HEK293 (cell line): Measurements from ENCODE around the gene BLVRB.

Source experiments
- HOXA7 ChIP-seq: sonication (generic); formaldehyde crosslinking; IDR thresholded peaks from 2 replicates; pipeline ENCODE4 v1.8.1; 2022; ENCODE audit warnings: missing genetic modification reagents, borderline replicate concordance
- HOXC10 ChIP-seq: sonication (generic); formaldehyde crosslinking; IDR thresholded peaks from 2 replicates; pipeline ENCODE4 v1.8.1; 2023; ENCODE audit warnings: mild to moderate bottlenecking, missing genetic modification reagents
- KLF7 ChIP-seq: fragments of 450-650 bp; formaldehyde crosslinking; IDR thresholded peaks from 2 replicates; pipeline ENCODE4 v1.5.1; 2016; ENCODE audit warnings: missing biosample characterization, missing genetic modification characterization, borderline replicate concordance
- PBX3 ChIP-seq: sonication (generic); formaldehyde crosslinking; IDR thresholded peaks from 2 replicates; pipeline ENCODE4 v1.8.1; 2022; ENCODE audit warnings: mild to moderate bottlenecking, moderate library complexity, missing genetic modification reagents
- PRDM4 ChIP-seq: fragments of 450-650 bp; formaldehyde crosslinking; IDR thresholded peaks from 2 replicates; pipeline ENCODE4 v1.5.1; 2017; ENCODE audit warnings: missing biosample characterization, missing genetic modification characterization
- REPIN1 ChIP-seq: fragments of 450-650 bp; formaldehyde crosslinking; IDR thresholded peaks from 2 replicates; pipeline ENCODE4 v1.5.1; 2017; ENCODE audit warnings: missing biosample characterization, missing genetic modification characterization, low read depth
- REST ChIP-seq: fragments of 450-650 bp; formaldehyde crosslinking; IDR thresholded peaks from 2 replicates; pipeline ENCODE4 v1.5.1; 2016; ENCODE audit warnings: missing biosample characterization, missing genetic modification characterization
- SALL2 ChIP-seq: fragments of 450-650 bp; formaldehyde crosslinking; IDR thresholded peaks from 2 replicates; pipeline ENCODE4 v1.5.0; 2017; ENCODE audit warnings: missing biosample characterization, mild to moderate bottlenecking, missing genetic modification characterization, borderline replicate concordance
- SETDB1 ChIP-seq: IDR thresholded peaks from one replicate; pipeline ENCODE4 v1.6.1; 2017; ENCODE audit warnings: mild to moderate bottlenecking, low read length, moderate library complexity, mixed read lengths; ENCODE audit not compliant: insufficient read length
- WT1 ChIP-seq: fragments of 450-650 bp; formaldehyde crosslinking; IDR thresholded peaks from 2 replicates; pipeline ENCODE4 v1.5.1; 2016; ENCODE audit warnings: missing biosample characterization, missing genetic modification characterization
- ZNF138 ChIP-seq: fragments of 450-650 bp; formaldehyde crosslinking; IDR thresholded peaks from 2 replicates; pipeline ENCODE4 v1.5.1; 2016; ENCODE audit warnings: missing biosample characterization, missing genetic modification characterization, borderline replicate concordance
- ZNF140 ChIP-seq: fragments of 450-650 bp; formaldehyde crosslinking; IDR thresholded peaks from 2 replicates; pipeline ENCODE4 v1.5.1; 2016; ENCODE audit warnings: missing biosample characterization, missing genetic modification characterization
- ZNF169 ChIP-seq: fragments of 450-650 bp; formaldehyde crosslinking; IDR thresholded peaks from 2 replicates; pipeline ENCODE4 v1.5.1; 2016; ENCODE audit warnings: missing biosample characterization, missing genetic modification characterization
- ZNF248 ChIP-seq: fragments of 450-650 bp; formaldehyde crosslinking; IDR thresholded peaks from 2 replicates; pipeline ENCODE4 v1.5.1; 2017; ENCODE audit warnings: missing biosample characterization, missing genetic modification characterization
- ZNF366 ChIP-seq: fragments of 450-650 bp; formaldehyde crosslinking; conservative IDR thresholded peaks from 2 replicates; pipeline ENCODE4 v1.5.1; 2016; ENCODE audit warnings: missing biosample characterization, missing genetic modification characterization
- ZNF473 ChIP-seq: fragments of 450-650 bp; formaldehyde crosslinking; IDR thresholded peaks from 2 replicates; pipeline ENCODE4 v1.5.1; 2017; ENCODE audit warnings: missing biosample characterization, missing genetic modification characterization
- ZNF521 ChIP-seq: fragments of 450-650 bp; formaldehyde crosslinking; IDR thresholded peaks from 2 replicates; pipeline ENCODE4 v1.5.1; 2017; ENCODE audit warnings: missing biosample characterization, mild to moderate bottlenecking, missing genetic modification characterization
- ZNF549 ChIP-seq: fragments of 450-650 bp; IDR thresholded peaks from 2 replicates; pipeline ENCODE4 v1.5.1; 2018; ENCODE audit warnings: missing biosample characterization, missing genetic modification characterization, mild to moderate bottlenecking, inconsistent platforms, moderate library complexity
- ZNF639 ChIP-seq: fragments of 450-650 bp; formaldehyde crosslinking; IDR thresholded peaks from 2 replicates; pipeline ENCODE4 v1.5.1; 2016; ENCODE audit warnings: missing biosample characterization, missing genetic modification characterization
- ZNF792 ChIP-seq: fragments of 450-650 bp; formaldehyde crosslinking; IDR thresholded peaks from 2 replicates; pipeline ENCODE4 v1.5.1; 2016; ENCODE audit warnings: missing biosample characterization, missing genetic modification characterization
- ZNF837 ChIP-seq: fragments of 450-650 bp; formaldehyde crosslinking; IDR thresholded peaks from 2 replicates; pipeline ENCODE4 v1.5.1; 2016; ENCODE audit warnings: missing biosample characterization, missing genetic modification characterization
- ZSCAN16 ChIP-seq: fragments of 450-650 bp; formaldehyde crosslinking; IDR thresholded peaks from 2 replicates; pipeline ENCODE4 v1.5.1; 2016; ENCODE audit warnings: missing biosample characterization, missing genetic modification characterization
- TF ChIP-seq, protein P1 (sequence below): fragments of 450-650 bp; formaldehyde crosslinking; IDR thresholded peaks from 2 replicates; pipeline ENCODE4 v1.5.1; 2016; ENCODE audit warnings: missing biosample characterization, missing genetic modification characterization
- TF ChIP-seq, protein P2 (sequence below): IDR thresholded peaks from 2 replicates; pipeline ENCODE4 v1.6.1; 2011; ENCODE audit warnings: mild to moderate bottlenecking, low read depth, low read length, borderline replicate concordance
- TF ChIP-seq, protein P3 (sequence below): fragments of 450-650 bp; formaldehyde crosslinking; IDR thresholded peaks from 2 replicates; pipeline ENCODE4 v1.5.1; 2016; ENCODE audit warnings: missing biosample characterization, missing genetic modification characterization

Gene BLVRB

GRCh38 chr19:40419066-40419612, 46.4 kb downstream of the BLVRB start (continued):
- TF ChIP-seq KLF7 (tag by site-specific recombination) = 0 out of 2 replicates have a peak, but pooled peaks have one; percentile 34
- TF ChIP-seq REPIN1 (tag by site-specific recombination) = no peak
- 0 out of 2 replicates have a peak, but pooled peaks have one; percentile 66 for TF ChIP-seq ZNF169 (tag by site-specific recombination)
- no peak for TF ChIP-seq ZNF639 (tag by site-specific recombination)
- TF ChIP-seq ZNF366 (tag by site-specific recombination) = peak; percentile 69
- no peak for TF ChIP-seq HOXC10
- TF ChIP-seq ZSCAN16 = no peak
- TF ChIP-seq SETDB1 = no peak
- TF ChIP-seq ZNF549 (tag by site-specific recombination) = no peak
- TF ChIP-seq REST (tag by site-specific recombination) = no peak
- TF ChIP-seq PRDM4 (tag by site-specific recombination) = no peak
- no peak for TF ChIP-seq ZNF837 (tag by site-specific recombination)
- TF ChIP-seq ZNF792 = 0 out of 2 replicates have a peak, but pooled peaks have one; percentile 17
- TF ChIP-seq, protein P1, sequence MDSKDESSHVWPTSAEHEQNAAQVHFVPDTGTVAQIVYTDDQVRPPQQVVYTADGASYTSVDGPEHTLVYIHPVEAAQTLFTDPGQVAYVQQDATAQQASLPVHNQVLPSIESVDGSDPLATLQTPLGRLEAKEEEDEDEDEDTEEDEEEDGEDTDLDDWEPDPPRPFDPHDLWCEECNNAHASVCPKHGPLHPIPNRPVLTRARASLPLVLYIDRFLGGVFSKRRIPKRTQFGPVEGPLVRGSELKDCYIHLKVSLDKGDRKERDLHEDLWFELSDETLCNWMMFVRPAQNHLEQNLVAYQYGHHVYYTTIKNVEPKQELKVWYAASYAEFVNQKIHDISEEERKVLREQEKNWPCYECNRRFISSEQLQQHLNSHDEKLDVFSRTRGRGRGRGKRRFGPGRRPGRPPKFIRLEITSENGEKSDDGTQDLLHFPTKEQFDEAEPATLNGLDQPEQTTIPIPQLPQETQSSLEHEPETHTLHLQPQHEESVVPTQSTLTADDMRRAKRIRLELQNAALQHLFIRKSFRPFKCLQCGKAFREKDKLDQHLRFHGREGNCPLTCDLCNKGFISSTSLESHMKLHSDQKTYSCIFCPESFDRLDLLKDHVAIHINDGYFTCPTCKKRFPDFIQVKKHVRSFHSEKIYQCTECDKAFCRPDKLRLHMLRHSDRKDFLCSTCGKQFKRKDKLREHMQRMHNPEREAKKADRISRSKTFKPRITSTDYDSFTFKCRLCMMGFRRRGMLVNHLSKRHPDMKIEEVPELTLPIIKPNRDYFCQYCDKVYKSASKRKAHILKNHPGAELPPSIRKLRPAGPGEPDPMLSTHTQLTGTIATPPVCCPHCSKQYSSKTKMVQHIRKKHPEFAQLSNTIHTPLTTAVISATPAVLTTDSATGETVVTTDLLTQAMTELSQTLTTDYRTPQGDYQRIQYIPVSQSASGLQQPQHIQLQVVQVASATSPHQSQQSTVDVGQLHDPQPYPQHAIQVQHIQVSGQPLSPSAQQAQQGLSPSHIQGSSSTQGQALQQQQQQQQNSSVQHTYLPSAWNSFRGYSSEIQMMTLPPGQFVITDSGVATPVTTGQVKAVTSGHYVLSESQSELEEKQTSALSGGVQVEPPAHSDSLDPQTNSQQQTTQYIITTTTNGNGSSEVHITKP (tag by site-specific recombination) = peak; percentile 36; the same call in 1 of the 2 replicates
- TF ChIP-seq ZNF140 (tag by site-specific recombination) = no peak
- TF ChIP-seq SALL2 (tag by site-specific recombination) = no peak
- TF ChIP-seq ZNF248 = no peak; the same call in 1 of the 2 replicates
- TF ChIP-seq PBX3 (CRISPR knock-in tag) = no peak
- TF ChIP-seq, protein P2, sequence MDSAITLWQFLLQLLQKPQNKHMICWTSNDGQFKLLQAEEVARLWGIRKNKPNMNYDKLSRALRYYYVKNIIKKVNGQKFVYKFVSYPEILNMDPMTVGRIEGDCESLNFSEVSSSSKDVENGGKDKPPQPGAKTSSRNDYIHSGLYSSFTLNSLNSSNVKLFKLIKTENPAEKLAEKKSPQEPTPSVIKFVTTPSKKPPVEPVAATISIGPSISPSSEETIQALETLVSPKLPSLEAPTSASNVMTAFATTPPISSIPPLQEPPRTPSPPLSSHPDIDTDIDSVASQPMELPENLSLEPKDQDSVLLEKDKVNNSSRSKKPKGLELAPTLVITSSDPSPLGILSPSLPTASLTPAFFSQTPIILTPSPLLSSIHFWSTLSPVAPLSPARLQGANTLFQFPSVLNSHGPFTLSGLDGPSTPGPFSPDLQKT = no peak
- no peak for TF ChIP-seq ZNF521
- TF ChIP-seq, protein P3, sequence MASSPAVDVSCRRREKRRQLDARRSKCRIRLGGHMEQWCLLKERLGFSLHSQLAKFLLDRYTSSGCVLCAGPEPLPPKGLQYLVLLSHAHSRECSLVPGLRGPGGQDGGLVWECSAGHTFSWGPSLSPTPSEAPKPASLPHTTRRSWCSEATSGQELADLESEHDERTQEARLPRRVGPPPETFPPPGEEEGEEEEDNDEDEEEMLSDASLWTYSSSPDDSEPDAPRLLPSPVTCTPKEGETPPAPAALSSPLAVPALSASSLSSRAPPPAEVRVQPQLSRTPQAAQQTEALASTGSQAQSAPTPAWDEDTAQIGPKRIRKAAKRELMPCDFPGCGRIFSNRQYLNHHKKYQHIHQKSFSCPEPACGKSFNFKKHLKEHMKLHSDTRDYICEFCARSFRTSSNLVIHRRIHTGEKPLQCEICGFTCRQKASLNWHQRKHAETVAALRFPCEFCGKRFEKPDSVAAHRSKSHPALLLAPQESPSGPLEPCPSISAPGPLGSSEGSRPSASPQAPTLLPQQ = no peak
- TF ChIP-seq ZNF138 (tag by site-specific recombination) = no peak
- TF ChIP-seq HOXA7 (CRISPR knock-in tag) = no peak
- TF ChIP-seq WT1 (tag by site-specific recombination) = no peak
- no peak for TF ChIP-seq ZNF473 (tag by site-specific recombination)
